GM18870 (cell line): Measurements from ENCODE around the gene NCKAP5L.
A peak's percentile ranks its signal among the peaks of the same experiment; 100 is the strongest.
"Not testable (repeated sequence)": the region's sequence is repeated elsewhere in the genome, so short reads cannot be mapped to it uniquely, and the experiment has no call there.

Experiments
- ATAC-seq: cut with Tn5 transposase; IDR thresholded peaks from one replicate; pipeline ENCODE4 v1.9.1; 2021; ENCODE audit warnings: moderate library complexity; ENCODE audit not compliant: unreplicated experiment

NCKAP5L gene, protein sequence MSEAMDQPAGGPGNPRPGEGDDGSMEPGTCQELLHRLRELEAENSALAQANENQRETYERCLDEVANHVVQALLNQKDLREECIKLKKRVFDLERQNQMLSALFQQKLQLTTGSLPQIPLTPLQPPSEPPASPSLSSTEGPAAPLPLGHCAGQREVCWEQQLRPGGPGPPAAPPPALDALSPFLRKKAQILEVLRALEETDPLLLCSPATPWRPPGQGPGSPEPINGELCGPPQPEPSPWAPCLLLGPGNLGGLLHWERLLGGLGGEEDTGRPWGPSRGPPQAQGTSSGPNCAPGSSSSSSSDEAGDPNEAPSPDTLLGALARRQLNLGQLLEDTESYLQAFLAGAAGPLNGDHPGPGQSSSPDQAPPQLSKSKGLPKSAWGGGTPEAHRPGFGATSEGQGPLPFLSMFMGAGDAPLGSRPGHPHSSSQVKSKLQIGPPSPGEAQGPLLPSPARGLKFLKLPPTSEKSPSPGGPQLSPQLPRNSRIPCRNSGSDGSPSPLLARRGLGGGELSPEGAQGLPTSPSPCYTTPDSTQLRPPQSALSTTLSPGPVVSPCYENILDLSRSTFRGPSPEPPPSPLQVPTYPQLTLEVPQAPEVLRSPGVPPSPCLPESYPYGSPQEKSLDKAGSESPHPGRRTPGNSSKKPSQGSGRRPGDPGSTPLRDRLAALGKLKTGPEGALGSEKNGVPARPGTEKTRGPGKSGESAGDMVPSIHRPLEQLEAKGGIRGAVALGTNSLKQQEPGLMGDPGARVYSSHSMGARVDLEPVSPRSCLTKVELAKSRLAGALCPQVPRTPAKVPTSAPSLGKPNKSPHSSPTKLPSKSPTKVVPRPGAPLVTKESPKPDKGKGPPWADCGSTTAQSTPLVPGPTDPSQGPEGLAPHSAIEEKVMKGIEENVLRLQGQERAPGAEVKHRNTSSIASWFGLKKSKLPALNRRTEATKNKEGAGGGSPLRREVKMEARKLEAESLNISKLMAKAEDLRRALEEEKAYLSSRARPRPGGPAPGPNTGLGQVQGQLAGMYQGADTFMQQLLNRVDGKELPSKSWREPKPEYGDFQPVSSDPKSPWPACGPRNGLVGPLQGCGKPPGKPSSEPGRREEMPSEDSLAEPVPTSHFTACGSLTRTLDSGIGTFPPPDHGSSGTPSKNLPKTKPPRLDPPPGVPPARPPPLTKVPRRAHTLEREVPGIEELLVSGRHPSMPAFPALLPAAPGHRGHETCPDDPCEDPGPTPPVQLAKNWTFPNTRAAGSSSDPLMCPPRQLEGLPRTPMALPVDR (N-terminal part only)

DNA sequence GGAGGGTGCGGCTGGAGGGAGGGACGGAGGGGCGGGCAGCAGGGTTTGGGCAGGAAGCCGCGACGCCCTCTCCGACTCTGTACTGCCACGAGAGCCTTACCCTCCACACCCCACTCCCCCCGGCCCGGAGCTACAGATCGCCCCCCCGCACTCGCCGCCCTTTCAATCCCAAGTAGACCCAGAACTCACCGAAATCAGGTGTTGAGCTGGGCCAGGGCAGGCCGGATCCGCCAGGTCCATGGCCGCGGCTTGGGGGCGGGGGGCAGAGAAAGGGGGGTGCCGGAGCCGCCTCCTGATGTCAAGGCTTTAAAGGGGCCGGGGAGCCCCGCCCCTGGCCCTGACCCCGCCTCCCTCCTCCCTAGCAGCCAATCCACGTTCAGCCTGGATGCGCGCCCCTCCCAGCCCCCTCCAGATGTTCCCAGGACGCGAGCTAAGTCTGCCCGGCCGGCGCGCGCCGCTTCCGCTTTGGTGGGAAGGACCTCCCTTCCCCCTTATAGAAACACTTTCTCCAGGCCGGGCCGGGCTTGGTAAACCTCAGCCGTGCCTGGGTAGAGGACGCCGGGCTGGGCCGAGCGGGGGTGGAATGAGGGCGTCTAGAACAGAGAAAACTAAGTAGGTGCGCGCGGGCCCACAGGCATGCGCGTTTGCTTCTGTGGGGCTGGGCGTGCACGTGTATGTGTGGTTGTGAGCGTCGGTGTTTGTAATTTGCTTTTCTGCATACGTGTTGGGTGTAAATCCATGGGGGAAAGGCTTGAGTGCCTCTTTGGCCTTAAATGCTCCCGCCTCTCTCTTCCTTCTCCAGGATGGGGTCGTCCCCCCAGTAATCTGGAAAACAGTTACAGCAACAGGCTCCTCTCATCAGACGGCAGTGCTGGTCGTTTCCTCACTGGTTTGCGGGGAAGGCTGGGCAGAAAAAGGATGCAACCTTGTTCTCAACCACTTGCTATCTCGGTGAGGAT lies at the start of gene NCKAP5L:
NCKAP5L (minus strand) TSS at position 281 of the 959 bp plus-strand sequence. CDS start 24,369 bp downstream, outside the sequence.
- ATAC-seq, result peak; percentile 64

DNA sequence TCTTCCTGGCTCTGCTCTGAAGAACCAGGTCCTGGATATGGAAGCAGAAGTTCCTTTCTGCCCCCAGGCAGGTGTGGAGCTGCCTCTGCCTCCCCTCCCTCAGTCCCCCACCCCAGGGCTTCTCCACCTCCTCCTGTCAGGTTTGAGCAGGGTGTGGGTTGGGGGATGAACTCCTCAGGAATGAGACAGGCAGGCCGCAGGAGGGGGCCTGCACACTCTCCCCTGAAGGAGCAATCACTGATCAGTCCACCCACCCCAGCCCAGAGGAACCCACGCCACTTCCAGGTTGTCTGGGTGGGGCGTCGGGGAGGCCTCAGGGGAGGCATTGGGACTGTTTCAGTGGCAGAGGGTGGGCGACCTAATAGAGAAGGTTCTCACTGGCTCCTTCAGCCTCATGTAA lies 48.9 kb upstream of the NCKAP5L start:
- no peak for ATAC-seq

DNA sequence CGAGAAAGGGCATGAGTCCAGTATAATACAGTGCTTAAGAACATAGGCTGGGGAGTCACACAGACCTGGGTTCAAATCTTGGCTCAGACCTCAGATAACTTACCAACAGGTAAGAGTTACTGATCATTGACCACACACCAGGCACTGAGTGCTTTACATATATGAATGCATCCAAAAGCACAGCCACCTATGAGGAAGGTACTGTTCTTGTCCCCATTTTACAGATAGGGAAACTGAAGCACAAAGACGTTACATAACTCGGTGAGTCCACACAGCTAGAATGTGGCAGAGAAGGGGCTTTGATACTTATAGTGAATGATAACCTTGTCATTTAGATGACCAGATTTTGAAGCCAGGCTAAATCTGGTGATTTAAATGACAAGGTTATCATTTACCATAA lies 47.9 kb upstream of the NCKAP5L start:
- ATAC-seq, result no peak

DNA sequence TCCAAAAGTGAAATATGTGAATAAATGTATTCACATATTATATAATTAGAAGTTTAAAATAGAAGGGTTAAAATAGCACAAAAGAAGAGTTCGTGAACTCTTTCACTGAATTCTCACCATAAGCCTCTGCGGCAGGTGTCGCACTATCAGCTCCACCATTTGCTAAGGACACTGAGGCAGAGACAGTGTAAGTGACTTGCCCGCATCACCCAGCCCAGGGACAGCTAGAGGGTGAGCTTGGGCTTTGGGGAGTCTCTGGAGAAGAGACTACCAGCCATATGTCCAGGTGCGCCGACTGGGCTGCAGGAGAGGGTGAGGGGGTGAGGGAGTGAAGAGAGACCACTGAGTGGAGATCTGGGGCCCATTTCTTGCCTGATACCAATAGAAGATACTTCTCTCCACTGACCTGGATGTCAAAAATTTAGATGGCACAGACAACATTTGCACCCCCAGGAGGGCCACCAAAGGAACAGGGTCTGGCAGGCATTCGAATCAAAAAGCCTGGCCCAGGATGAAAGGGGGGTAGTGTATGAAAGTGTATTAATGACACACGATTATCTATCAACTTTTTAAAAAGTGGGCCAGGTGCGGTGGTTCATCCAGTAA lies 47.0 kb upstream of the NCKAP5L start:
- ATAC-seq, result no peak

DNA sequence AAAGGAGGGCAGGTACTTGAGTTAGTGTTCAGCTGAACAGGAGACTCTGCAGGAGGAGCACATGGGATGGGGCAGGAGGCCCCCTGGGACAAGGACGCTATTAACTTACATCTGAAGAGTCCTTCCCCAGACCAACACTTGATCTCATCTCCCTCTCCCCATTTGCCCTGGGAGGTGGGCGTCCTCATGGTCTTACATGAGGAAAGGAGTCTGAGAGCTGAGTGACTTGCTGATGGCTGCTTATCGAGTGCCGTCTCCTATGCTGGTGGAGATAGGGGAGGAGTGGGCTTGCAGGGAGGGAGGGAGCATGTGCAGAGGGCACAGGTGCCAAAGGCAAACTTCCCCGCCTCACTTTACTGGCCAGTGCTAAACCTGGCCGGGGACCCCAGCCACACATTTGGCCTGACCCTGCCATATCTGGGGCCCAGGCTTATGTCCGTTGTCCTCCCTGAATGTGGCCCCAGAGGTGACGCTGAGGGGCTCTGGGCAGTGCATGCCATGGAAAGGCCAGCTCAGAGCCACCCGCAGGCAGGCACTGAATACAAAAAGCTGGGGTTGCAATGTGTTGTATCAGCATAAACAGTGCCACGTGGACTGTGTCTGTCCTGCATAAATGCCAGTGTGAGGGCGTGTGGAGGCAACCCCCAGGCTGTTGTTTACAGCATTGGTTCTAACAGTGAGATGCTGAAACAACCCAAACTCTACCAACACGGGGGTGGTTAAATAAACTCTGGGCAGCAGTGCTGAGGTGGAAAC lies 46.1 kb upstream of the NCKAP5L start:
- no peak for ATAC-seq

DNA sequence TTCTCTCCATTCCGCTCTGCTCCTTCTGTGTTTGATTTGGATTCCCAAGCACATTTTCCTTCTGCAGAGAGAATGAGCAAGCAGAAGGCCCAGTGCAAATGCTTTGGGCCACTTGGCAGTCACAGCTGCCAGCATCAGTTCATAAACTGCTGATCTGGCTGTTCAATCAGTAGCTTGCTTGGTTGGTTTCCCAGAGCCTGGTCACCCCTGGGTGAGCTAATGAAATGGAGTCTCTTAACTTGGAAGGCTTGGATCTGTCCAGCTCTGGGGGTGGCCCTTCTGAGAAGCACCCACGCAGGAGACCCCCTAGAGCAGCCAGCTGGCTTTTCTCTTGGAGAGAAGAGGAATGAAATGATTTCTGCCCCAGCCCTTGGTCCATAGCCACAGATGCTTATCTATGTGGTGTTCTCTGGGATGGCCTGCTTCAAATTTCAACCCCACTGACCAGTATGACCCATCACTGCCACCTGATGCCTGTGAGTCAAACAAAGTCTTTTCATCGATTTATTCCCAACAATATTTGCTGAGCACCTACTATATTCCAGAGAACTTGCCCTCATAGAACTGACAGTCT lies 45.2 kb upstream of the NCKAP5L start:
- no peak for ATAC-seq

DNA sequence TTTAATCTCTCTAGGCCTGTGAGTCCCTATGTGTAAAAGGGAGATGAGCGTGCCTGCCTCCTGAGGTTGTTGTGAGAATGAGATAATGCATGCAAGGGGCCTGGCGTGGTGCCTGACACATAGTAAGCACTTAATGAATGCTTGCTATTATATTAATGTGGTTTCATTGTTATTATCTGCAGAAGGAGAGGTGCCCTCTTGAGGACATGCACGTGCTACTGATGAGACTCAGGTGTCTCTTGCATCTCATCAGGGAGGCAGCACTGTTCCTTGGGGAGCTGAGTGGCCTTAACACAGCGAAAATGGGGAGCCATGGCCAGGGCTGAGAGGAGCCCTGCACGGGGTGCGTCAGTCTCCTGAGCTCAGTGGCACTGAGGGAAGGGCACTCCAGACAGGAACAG lies 44.6 kb upstream of the NCKAP5L start:
- ATAC-seq, result no peak

DNA sequence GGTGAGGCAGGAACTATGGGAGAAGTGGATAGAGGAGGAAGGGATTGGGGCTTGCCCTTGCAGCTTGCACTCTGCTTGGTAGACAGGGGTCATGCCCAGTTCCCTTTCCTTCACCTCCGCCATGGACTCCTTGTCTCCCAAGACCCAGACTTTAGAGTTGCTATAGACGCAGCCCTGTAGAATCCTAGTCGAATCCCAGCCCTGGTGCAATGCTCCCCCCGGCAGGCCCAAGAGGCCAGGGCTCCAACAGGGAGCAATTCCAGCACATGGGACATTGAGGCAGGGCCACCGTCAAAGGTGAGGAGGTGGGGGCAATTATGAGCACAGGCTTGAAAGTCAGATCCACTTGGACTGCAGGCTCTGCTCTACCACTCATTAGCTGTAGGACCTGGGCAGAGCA lies 44.2 kb upstream of the NCKAP5L start:
- ATAC-seq, result no peak

DNA sequence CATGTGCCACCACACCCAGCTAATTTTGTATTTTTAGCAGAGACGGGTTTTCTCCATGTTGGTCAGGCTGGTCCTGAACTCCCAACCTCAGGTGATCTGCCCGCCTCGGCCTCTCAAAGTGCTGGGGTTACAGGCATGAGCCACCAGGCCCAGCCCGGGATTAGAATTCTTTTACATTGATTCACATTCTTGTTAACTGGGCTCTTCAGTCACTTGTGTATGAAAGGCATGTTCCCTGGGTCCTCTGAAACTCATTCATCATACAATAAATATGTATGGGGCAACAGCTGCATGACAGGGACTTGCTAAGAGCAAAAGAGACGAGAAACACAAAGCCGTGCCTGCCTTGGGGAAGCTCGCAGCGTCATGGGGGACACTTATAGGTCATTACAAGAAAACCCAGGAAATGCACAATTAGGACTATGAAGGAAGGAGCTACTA lies 43.6 kb upstream of the NCKAP5L start:
- ATAC-seq, result not testable (repeated sequence)

DNA sequence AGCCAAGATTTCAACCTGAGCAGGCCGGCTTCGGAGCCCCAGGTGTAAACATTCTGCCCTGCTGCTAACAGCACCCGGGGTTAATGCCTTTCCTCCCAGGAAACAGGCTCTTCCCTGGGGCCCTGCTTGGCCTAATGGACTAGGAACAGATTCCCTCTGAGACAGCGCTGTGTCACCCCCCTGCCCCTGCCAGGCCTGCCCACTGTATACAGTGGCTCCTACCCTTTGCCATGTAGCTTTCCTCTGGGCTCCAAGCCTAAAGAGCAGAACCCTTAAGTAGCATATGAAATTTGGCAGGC lies 43.0 kb upstream of the NCKAP5L start:
- ATAC-seq, result no peak

DNA sequence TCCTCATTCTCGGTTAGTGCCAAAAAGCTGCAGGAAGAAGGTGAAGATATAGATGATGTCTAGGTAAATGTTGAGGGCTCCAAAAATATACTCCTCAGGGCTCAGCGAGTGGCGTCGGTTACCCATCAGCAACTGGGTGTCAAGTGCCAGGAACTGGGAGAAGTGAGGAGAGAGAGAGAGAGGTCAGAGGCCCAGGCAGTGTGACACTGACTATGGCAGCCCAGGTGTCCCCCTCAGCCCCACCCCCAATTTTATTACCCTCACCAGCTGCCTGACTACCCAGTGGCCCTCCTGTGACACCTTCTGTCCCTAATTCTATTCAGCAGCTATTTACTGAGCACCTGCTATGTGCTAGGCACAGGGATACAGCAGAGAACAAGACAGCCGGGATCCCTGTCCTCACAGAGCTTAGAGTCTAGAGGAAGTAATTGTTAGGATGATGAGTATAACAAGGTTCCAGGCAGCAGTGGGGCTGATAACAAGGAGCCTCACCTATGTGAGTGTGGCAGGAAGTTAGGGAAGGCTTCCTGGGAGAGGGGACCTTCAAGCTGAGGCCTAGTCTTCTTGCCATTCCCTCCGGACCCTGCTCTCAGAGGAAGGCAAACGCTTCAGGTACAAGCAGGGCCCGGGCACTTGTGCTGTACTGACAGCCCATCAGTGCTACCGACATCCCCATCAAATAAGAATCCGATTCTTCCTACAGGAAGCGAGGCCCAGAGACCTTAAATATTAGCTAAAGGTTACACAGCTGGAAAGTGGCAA lies 42.5 kb upstream of the NCKAP5L start:
- no peak for ATAC-seq

DNA sequence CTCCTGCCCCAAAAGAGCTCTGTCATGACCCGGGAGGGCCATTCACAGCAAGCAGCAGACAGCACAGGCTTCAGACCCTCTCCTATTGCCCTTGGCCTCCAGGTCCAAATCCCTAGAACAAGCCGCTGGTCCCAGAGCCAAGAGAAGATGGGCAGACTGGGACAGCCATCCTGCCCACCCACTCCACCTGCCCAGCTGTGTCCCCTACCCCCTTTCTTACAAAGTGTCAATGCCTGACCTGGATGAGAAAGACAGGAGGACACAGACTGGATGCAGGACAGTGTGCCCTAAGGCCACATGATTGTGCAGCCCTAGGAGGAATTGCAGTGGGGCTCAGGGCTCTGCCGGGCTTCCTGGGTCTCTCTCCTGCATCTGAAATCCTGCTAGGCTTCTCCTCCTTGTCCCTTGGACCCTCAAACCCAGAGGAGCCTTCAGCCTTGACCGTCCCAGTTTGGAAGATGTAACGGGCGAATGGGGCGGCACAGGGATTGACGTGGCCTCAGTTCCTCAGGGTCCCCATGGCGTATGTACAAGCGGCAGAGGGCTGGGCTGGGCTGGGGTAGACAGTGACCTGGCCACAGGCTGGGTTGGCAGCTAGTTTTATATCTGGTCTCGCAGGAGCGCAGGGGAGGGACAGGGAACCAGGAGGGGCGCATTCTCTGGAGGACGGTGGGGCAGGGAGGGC lies 41.7 kb upstream of the NCKAP5L start:
- ATAC-seq, result no peak

DNA sequence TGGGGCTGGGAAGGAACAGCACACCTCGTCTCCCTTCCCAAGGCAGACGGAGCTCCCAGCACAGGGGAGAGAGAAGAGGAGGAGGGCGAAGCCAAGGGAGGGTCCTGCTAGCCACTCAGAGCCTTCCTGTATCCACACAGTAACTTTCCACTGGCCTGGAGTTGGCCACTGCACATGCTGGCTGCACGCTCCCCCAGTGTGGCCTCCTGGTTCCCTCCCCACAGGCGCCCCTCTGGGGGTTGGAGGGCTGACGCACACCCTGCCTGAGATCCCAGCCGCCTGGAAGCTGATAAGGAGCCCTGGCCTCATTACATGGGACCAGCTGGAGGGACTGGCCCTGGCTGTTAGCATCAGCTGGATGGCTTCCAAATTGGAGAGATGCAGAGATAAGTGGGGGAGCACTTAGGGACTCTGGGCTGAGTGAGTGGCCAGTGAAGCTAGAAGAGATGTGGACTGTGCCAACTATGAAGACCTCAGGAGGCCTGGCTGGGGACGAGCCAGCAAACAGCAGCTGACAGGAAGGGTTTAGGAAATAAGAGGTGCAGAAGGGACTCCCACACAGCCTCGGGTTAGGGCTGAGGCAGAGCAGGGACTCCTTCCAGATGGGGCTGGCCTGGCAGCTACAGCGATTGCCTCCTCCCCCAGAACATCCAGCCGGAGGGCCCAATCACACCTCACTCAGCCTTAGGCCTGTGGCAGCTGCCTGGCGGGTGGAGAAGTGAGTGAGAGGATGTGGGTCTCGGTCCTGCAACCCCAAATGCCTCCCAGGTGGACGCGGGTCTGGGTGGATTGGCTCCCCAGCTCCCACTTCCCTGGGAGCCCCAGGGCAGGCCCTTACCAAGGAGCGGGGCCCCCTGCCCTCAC lies 41.0 kb upstream of the NCKAP5L start:
- no peak for ATAC-seq

DNA sequence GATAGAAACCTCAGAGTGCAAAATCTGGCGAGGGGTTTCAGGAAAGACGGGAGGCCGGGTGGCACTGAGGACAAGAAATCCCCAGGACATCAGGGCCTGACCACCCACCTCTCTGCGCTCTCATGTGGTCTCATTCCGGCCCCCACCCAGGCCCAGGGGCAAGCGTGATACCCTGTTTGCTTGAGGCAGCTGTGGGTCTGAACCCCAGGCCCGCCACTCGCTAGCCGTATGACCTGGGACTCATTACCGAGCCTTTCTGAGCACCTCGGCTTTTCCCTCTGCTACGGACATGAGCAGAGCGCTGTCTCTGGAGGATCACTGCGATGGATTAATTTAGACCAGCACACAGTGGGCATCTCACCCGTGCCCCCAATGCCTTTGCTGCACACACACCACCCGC lies 40.2 kb upstream of the NCKAP5L start:
- ATAC-seq, result no peak

DNA sequence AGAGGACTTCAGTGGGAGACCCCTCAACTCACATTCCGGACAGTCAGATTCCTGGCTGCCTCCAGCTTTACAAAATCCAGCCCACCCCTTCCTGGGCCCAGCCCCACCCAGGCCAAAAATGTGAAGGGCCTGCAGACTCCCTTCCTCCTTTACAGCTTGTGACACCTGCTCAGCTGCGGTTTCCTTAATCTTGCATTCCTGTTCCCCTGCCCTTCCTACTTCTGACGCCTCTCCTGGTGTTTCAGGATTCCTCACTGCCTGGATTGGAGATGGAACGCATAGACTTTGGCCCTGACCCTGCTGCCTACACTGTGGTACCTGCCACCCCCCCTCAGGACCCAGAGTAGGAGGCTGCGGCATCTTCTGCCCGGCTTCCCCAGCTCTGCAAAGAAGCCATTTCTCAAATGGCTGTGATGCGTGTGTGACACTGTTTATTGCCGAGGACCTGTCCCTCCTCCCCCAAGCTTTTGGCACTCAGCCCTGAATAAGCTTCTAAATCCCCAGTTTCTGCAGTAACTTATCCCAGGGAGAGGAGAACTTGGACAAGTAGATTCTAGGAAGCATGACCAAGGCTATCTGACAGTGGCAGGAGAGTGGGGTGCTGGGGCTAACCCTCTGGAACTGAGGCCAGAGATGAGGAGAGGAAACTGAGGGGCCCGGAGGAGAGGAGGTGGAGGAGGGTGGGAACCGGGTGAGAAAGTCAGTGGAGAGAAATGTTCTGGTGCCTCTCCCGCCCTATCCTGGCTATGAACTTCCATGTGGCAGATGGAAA lies 39.5 kb upstream of the NCKAP5L start:
- ATAC-seq, result no peak
